GM18499 (cell line): ENCODE data around the gene MRE11.

Experiments
- ATAC-seq: cut with Tn5 transposase; IDR thresholded peaks from one replicate; pipeline ENCODE4 v1.9.1; 2021; ENCODE audit warnings: moderate number of reproducible peaks; ENCODE audit not compliant: insufficient read depth, unreplicated experiment

Gene MRE11

GRCh38 chr11:94493281-94494125 is at the start of gene MRE11, which contains the start of gene ANKRD49:
Gene MRE11 (minus strand): TSS chr11:94493844. CDS start chr11:94492801, 1,043 bp downstream.
Gene ANKRD49 (plus strand): TSS chr11:94493984. CDS start chr11:94496694, 2,710 bp downstream.
- peak; percentile 99 for ATAC-seq

- ATAC-seq: no peak
These were observed 45.8 kb upstream of the MRE11 start for GRCh38 chr11:94539420-94539819.

- no peak for ATAC-seq
These were observed 43.5 kb upstream of the MRE11 start for GRCh38 chr11:94537031-94537600.

- no peak for ATAC-seq
These were observed 42.7 kb upstream of the MRE11 start for GRCh38 chr11:94536386-94536785.

GRCh38 chr11:94533696-94534630 is 40.3 kb upstream of the MRE11 start:
- ATAC-seq: no peak

GRCh38 chr11:94533206-94533605 is 39.6 kb upstream of the MRE11 start:
- ATAC-seq: no peak

GRCh38 chr11:94532211-94532610 is 38.6 kb upstream of the MRE11 start:
- no peak for ATAC-seq

- ATAC-seq: no peak
These were observed 34.9 kb upstream of the MRE11 start for GRCh38 chr11:94528551-94528950.

GRCh38 chr11:94526645-94527438 is 33.2 kb upstream of the MRE11 start:
- ATAC-seq: no peak

GRCh38 chr11:94525546-94526324 is 32.1 kb upstream of the MRE11 start:
- ATAC-seq: no peak

- no peak for ATAC-seq
These were observed 30.7 kb upstream of the MRE11 start for GRCh38 chr11:94524341-94524740.

- ATAC-seq: no peak
These were observed 28.0 kb upstream of the MRE11 start for GRCh38 chr11:94521684-94522083.

GRCh38 chr11:94519478-94520084 is 25.9 kb upstream of the MRE11 start:
- ATAC-seq: no peak

GRCh38 chr11:94518300-94518699 is 24.7 kb upstream of the MRE11 start:
- ATAC-seq: no peak

GRCh38 chr11:94516725-94517124 is 23.1 kb upstream of the MRE11 start:
- ATAC-seq: no peak

GRCh38 chr11:94515398-94515797 is 21.8 kb upstream of the MRE11 start:
- no peak for ATAC-seq

- no peak for ATAC-seq
These were observed 19.4 kb upstream of the MRE11 start for GRCh38 chr11:94513091-94513490.

- no peak for ATAC-seq
These were observed 18.5 kb upstream of the MRE11 start, which contains the start of gene C11orf97 for GRCh38 chr11:94511932-94512781. Gene C11orf97 (plus strand): TSS chr11:94512461. CDS start chr11:94512529, 68 bp downstream.
